GM21360 (cell line): ENCODE measurements around the gene ADAMTSL1.

ENCODE experiments used
- ATAC-seq: cut with Tn5 transposase; IDR thresholded peaks from one replicate; pipeline ENCODE4 v1.9.1; 2021; ENCODE audit warnings: mild to moderate bottlenecking, moderate library complexity; ENCODE audit not compliant: unreplicated experiment

The ADAMTSL1 gene

DNA sequence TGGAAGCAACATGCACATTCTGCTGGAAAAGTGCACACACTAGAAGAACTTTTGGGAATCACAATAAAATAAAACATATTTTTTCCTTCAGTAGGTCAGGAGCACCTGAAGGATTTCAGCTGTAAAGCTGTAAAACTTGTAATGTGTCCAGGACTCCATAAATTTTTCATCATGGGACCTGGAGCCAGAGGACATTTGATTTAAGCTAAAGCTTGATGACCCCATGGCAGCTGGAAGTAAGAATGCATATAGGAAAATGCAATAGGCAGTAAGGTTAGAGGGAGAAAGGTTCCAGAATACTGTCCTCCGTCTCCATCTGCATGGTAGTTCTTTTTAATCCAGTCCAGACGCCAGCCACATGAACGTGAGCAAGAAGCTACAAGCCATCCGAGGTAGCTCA, 166.0 kb downstream of the ADAMTSL1 start:
- no peak for ATAC-seq

DNA sequence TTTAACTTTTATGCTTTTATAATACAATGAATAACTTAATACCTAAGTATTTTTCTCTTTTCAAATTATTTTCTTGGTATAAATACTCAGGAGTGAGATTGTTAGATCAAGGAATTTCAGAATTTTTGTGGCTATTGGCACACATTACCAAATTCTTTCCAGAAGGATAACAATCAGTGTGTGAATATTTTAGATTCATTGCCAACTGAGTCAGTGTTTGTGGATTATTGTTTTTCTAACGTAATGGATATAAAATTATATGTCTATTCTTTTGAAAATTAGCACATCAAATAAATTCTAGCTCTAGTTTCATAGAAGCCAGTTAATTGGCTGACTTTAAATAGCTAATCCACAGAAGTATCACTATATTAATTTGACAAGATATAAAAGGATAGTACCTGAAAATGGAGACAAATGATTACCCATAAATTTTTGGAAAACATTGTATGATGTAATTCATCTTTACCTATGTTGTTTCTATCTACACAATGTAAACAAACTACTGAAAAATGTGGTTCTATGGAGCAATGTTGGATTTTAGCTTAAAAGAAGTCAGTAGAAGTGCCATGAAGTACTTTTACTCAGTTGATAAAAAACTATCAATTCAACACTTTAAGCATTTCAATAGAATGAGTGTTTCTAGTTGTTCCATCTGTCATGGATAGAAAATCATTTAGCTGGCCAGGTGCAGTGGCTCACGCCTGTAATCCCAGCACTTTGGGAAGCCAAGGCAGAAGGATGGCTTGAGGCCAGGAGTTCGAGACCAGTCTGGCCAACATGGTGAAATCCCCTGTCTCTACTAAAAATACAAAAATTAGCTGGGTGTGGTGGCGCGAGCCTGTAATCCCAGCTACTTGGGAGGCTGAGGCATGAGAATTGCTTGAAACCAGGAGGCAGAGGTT, 185.1 kb downstream of the ADAMTSL1 start:
- ATAC-seq, result no peak

DNA sequence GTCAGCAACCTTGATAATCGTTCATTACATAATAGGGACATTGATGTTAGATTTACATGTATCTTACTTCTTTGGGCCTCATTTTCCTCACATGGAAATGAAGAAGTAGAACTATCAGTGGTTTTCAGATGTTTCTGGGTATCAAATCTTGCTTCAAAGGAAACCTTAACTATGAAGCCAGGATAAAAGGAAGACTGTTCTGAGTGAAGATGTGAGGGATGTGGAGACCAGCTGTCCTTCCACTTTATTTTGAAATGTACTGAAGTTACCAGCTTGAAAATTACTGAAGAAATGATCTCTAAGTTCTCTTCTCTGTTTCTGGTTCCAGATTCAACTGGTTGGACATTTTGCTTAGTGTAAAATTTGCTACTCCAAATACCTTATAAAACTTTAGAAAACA, 186.0 kb downstream of the ADAMTSL1 start:
- no peak for ATAC-seq

DNA sequence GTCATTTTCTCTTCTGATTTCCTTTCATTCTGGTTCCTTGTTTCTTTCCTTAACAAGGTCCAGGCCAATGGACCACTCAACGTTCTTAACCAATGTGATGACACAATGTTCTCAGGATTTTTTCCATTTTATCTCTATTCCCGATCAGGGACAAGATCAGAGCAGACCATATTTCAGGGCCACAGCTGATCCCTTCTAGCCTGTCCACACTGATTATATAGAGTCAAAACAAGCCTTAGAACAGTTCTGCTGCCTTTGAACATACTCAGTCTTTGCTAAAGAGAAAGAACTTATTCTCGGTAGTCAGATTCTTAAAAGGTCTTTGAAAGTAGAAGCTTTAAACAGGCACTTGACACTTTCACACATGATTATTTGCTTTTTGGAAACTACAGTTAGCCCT, 188.4 kb downstream of the ADAMTSL1 start:
- no peak for ATAC-seq

DNA sequence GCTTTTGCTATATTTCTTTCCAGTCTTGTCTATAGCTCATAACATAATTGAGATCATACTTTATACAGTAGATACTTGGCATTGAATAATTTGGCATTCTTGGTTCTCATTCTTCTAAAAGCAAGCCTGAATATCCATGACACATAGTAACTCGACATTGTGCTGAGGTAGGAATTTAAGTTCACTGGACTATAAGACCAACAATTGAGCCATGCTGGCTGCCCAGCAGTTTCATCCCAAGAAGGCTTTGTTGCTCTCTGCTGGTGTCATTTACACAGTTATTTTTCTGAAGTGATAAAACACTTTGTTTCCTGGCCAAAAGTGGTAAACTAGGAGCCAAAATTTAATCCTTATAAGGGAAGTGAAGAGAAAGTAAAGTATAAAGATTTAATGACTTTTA, 192.0 kb downstream of the ADAMTSL1 start:
- no peak for ATAC-seq

DNA sequence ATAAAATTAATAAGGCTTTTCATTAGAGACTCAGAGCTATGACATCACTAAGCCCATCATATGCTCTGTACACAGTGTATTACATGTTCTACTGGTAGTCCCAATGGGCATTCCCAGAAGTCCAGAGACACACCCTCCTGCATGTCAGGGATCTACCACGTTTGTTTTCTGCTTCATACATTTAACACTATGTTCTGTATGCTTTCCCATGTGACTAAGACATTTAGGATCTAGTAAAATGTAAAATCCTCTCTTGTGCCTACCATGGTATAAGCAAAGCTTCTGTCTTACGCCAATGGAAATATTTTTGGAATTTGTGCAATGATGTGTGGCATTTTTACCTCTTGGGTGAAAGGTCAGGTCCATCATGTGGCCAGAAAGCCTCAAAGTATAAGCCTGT, 192.4 kb downstream of the ADAMTSL1 start:
- ATAC-seq, result no peak

DNA sequence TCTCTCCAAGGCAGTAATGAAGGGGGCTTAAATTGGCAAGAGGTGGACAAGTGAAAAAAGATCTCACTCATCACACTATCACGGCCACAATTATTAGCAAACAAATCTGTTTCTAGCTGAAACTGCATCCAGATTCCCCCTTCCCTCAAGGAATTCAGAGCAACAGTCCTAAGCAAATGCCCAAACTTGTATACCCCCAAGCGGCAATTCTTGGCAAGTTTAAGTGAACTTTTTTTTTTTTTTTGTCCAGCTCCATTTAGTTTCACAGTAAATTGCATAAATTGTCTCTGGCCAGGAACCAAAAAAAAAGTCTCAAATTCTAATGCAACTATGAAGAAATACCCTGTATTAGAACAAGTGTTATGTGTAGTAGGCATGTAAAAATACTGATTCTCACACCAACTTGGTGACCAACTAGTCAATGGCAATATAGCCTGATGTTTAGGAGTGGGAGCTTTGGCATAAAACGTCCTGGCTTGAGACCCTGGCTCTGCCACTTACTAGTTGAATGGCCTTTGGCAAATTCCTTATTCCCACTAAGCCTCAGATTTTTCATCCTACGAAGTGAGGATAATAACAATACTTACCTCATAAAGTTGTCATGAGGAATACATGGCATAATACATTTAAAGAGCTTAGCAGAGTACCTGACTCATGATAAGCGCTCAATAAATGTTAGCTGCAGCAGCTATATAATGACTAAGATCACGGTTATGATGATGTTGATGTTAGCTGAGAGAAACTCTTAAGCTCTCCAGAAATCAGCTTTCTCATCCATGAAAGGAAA, 193.2 kb downstream of the ADAMTSL1 start:
- ATAC-seq, result no peak

DNA sequence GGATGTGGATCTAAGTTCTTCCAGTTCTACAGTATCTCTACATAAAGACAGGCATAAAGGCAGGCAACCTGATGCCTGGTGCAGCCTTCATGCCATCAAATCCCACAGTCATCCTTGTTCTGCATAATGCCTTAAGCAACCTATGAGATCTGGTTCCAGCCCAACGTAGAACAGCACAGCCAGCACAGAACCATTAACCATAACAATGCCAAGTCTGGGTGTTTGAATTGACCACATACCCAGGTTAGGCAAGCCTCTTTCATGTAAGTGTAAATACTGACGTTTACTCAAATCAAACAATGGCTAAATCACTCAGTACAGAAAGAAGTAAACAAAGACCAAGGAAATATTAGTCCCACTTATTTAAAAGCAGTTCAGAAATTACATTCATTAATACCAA, 195.0 kb downstream of the ADAMTSL1 start:
- no peak for ATAC-seq

DNA sequence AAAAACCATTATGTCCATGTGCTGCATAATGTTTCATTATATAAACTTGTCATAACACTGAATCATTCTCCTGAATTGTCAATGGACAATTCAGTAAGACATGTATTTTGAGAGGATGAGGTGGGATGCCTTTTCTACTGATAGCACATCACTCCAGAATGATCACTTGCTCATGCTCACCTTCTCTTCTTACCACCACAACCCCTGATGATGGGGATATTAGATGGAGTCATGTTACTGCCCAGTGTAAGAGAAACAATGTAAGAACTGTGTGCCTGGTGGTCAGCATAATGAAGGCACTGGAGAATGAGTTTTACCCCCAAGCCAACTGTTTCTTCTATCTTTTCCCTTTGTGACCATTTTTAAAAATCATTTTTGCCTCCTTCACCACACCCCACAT, 198.8 kb downstream of the ADAMTSL1 start:
- no peak for ATAC-seq

DNA sequence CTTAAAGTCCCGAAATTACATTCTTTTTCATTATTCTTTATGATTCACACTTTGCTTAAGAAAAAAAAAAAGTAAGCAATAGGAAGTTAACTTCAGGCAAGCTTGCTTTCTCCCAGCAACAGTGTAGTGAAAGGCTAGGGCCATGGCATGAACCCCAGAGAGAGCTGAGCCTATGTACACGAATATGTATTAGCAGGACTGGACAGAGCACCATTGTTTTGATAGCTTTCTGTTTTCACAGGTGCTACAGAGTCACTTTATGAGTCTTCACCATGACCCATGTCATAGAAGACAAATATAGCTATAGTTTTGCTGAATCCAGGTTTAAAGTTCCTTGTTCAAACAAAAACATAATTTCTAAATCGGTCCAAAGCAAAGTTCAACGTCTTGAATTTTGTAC, 199.2 kb downstream of the ADAMTSL1 start:
- ATAC-seq, result no peak

DNA sequence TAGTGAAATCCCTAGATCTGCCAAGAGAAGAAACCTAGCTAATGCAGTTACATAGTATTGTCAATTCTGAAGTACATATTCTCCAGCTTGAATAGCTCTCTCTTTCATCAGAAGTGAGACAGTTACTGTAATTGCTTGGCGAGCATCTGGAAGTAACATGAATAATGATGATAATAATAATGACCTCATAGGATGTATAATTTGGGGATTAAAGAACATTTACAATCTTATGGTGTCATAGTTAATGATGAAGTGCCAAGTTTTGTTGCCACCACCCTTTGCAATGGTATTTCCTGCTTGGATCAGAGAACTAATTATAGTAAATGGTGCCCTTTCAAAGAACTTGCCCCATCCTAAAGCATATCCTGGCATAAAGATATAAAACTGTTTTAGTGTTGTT, 201.4 kb downstream of the ADAMTSL1 start:
- no peak for ATAC-seq

DNA sequence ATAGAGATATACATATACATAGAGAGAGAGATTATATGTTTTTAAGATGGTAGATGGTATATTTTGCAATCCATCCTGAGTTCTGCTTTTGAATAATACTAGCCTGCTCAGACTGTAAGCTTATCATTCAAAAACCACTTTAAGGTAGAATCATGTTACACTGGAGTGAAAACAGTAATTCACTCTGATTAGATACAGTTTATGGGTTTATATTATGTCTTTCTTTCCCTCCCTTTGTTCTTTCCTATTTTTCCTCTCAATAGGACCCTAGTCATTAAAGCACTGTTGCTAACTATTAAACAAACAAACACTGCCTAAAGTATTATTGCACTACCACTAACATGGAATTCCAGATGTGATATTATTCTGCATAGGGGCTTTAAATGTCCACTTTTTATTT, 202.0 kb downstream of the ADAMTSL1 start:
- ATAC-seq, result no peak

DNA sequence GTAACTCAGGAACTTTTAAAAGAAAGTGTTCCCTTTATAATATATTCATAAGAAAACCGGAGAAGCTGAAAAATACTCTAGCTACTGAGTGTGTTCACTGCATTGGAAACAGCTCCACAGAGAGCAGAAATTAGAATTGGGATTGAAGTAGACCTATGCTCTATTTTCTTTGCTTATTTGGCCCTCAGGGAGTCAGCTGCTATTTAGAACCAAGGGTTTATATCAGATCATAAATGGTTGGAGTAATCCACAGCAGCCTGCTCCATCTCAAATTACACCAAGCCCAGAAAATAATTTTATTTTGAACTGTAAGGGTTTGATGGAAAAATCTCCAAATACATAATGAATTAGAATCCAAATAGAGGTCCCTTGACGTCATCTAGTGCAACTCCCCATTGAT, 202.6 kb downstream of the ADAMTSL1 start:
- no peak for ATAC-seq

DNA sequence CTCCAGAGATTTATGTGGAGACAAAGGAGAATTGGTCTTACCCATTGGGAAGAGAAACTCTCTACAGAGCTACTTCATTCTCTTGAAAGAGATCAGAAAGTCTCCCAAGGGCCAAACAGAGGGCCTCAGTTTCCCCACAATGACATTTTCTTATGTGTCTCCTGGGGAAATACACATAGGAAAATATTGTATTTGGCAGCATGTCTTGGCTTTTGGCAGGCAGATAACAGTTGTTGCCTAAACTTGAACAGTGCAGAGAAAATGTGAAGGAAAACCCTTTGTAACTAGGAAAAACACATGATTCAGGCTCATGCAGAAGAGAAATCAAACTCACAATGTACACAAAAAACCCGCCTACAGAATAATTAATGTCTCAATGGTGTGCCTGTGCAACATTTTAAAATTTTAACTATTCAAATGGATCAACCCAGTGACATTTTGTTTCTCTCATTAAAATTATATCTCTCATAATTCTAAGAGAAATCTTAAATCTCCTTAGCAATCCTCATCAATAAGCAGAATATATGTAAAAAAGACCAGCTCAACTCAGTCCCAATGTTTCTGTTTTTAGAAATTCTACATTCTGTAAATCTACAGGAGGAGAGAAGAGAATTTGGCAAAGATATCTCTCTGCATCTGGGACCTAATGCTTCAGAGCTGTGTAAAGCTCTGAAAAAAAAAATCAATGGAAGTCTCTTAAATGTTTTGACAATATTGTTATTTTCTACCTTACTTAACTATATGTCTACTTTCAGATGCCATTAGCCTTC, 205.1 kb downstream of the ADAMTSL1 start:
- no peak for ATAC-seq

DNA sequence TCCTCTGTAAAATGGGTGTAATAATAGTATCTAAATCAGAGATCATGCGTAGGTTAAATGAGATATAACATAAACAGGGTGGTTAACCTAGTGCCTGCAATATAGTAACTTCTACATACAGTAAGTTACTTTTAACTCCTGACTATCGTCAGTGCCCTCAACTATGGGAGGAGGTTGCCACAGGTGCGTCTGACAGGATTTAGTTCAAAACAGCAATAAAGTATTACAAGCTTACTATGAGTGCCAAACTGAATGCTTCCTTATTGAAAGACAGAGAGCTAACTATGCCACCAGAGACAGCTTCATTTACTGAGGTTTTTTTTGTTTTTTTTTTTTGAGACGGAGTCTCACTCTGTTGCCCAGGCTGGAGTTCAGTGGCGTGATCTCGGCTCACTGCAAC, 209.0 kb downstream of the ADAMTSL1 start:
- no peak for ATAC-seq

DNA sequence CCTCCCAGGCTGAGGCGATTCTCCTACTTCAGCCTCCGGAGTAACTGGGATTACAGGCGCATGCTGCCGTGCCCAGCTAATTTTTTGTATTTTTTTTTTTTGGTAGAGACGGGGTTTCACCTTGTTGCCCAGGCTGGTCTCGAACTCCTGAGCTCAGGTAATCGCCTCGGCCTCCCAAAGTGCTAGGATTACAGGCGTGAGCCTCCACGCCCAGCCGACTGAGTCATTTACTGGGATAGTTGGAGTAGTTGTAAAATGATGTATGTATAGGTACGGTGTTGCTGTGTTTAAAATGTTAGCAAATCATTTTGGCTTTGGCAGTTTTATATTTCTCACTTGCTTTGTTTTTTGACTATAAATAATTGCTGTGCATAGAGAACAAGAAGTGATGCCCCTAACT, 209.4 kb downstream of the ADAMTSL1 start:
- no peak for ATAC-seq

DNA sequence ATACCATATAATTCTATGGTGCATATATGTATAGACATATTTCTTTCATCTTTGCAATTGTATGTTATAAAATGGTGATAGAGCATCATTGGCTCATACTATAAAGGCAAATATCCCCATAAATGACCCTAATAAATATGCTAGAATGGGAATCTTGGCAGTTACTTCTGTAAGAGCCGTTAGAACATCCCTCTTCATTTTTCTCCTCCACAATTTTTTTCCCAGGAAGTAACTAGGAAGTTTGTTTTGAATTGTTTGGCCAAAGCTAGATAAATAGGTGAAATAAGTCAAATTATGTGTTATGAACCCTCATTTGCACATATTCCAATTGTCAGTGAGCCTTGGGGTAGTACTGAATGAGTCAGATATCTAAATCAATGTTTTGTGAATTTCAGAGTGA, 209.9 kb downstream of the ADAMTSL1 start:
- ATAC-seq, result no peak

DNA sequence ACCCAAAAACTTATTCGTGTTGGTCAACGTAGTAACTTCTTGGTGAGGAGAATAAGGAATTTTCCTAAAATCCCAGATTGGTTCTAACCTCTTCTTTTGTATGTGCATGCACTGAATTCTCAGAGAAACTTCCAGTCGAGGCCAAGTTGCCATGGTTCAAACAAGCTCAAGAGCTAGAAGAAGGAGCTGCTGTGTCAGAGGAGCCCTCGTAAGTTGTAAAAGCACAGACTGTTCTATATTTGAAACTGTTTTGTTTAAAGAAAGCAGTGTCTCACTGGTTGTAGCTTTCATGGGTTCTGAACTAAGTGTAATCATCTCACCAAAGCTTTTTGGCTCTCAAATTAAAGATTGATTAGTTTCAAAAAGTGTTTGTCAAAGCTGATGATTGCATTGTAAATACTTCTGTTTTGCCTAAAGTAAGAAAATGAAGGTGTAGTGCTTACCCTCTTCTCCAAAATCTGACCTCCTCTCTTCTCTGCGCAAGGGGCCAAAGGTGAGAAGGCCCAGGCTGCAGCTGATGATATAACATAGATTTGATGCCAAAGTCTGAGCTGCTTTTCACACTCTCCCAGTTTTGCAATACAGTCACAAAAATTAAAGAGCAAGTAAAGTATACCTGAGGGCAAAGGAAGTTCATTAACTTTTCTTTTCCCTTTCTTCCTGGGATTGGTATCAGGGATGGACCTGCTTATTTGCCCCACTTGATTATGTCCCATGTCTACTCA, 210.8 kb downstream of the ADAMTSL1 start:
- ATAC-seq, result no peak

DNA sequence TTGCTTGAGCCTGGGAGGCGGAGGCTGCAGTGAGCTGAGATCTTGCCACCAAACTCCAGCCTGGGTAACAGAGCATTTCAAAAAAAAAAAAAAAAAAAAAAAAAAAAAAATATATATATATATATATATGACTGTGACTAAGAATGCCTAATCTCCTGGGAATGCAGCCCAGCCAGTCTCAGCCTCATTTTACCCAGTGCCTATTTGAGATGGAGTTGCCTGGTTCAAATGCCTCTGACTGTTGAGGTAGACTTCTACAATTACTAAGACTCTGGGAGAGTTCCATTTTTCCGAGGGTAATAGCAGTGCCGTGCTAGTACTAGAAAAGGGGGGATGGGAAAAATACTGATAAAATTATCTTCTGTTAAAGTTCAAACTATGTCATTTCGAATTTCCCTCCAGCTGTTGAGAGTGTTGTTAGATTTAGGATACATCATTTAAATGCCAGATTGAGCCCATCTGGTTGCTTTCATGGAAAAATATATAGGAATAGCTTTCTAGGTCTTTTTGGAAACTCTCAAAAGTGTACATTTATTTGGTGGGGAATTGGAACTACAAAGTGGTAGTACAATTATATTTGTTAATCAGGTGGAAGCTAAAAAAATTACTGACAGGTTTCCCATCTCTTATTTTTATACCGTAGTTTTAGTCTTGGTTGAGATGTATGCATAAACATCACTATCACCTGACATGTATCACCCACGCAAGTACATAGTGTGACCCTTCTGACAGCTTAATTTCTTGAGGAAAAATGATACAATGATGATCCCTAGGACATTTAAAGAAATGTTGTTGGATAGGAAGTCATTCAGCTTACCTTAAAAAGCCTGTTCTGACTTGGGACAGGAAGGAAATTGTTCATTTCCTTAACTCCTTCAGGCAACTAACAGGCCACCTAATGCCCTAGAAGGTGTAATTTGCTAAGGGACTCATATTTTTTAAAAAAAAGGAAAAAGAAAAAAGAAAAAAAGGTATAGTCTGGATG, 214.9 kb downstream of the ADAMTSL1 start:
- ATAC-seq, result no peak

DNA sequence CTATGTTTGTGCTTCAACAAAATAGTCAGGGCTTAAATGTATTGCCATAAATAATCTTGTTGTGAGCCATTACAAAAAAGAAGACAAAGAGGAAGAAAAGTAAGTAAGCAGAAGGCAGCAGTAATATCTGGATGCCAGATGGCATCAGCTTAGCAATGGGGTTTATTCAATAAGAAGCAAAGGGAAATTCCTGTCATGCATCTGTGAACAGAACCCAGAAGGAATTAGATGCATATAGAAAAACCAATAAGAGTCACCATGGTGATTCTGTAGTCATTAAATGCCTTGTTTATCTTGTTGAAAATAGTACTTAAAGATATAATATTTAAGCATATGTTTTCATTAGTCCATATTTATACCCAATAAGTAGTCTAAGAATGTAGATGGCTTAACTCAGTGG, 216.0 kb downstream of the ADAMTSL1 start:
- no peak for ATAC-seq
